Right renal pelvis (tissue), 4 donors: ENCODE data around the gene LAMA5. TPM values are rescaled to one million over a fixed set of nuclear protein-coding genes. Genes with fewer than 3 reads are reported as not detected.

Source experiments
- DNase-seq, 4 donors: peaks; one replicate each; pipeline ENCODE4 v3.0.0-alpha.2; 2013; ENCODE audit warnings: low read depth in 4 of 4, low spot score in 3 of 4, missing footprints in 1 of 4
- polyA plus RNA-seq, 4 donors: library from polyadenylated mRNA; unstranded; fragments of 120-200 nt; gene quantifications; one replicate each; pipeline ENCODE4 v1.2.1, GENCODE V29; 2013; ENCODE audit not compliant: insufficient read length in 4 of 4

Gene LAMA5
- polyA plus RNA-seq, 4 donors: 104 to 196 (median 133) TPM

DNA sequence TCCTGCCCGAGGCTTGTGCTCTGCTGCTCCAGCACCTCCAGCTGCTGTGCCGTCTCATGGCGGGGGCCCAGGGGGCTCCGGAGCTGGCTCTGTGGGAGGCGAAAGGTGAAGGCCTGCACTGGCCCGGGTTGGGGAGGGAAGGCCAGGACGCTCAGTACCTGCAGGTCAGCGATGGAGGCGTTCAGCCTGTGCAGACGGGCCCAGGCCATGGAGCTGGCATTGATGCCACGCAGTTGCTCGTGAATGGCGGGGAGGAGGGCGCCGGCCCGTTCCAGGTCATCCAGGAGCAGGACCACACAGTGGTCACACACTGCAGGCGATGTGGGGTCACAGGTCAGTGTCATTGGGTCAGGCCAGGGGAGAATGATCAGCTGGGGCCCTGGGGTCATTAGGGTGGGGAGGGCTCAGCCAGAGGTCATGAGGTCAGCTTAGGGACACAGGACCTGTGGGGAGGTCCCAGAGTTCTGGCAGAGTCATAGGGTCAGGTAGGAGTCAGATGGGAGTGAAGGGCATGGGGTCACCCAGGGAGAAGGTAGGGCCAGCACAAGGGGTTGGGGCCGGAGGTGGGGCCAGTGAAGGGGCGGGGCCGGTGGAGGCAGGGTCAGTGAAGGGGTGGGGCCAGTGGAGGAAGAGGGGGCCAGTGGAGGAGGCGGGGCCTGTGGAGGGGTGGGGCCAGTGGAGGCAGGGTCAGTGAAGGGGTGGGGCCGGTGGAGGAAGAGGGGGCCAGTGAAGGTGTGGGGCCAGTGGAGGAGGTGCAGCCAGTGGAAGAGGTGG is 46.3 kb downstream of the LAMA5 start:
- DNase-seq: no peak

GRCh38 chr20:62319346-62319909 is 47.7 kb downstream of the LAMA5 start:
- DNase-seq: no peak

GRCh38 chr20:62318400-62319345 is 48.4 kb downstream of the LAMA5 start:
- DNase-seq: no peak

- no peak for DNase-seq
These were observed 49.9 kb downstream of the LAMA5 start for GRCh38 chr20:62317167-62317655.

DNA sequence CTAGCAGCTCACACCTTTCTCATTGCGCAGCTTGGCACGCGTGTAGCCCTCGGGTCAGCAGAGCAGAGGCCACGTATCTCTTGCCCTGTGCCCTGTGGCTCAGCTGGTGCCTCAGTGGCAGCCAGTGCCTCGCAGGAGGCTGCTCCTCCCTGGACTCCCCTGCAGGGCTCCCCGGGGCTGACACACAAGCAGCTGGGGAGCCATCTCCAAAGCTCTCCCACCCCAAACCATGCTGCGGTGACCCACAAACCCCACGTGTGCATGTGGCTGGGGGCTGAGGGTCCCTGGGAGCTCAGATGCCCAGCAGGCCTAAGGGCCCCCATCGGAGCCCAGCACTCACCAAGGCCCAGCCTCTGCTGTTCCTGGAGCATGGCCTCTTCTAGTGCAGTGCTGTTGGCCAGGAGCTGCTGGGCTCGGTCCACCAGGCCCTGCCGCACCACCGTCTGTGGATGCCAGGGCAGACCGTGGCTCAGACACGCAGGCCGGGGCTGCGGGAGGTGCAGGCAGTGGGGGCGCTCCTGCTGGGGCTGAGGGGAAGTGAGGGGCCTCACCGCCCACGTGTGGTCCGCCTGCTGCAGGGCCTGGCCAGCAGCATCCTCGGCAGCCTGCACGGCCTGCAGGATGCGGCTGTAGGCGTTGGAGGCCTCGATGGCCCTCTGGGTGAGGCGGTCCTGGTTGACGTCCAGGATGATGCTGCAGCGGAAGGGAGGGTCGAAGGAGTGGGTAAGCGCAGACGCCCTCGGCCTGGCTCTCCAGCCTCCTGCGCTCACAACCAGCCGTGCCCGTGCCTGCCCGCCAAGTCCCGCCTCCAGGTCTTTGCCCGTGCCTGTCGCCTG is 50.6 kb downstream of the LAMA5 start:
- no peak for DNase-seq

DNA sequence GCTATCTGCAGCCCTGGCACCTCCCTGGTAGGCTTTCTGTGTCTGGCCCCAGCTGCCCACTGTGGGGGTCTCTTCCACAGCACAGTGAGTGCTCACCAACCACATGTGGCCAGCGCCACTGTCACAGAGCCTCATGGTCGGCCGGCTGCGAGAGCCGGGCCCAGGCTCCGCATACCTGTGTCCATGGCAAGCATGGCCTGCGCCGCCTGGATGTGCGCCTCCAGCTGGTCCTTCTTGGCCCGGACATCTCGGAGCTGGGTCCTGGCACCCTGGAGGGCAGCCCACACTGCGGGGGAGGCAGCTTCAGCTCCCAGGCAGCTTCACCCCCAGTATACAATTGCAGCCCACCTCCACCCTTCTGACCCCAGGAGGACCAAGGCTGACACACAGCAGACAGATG is 51.3 kb downstream of the LAMA5 start:
- no peak for DNase-seq

DNA sequence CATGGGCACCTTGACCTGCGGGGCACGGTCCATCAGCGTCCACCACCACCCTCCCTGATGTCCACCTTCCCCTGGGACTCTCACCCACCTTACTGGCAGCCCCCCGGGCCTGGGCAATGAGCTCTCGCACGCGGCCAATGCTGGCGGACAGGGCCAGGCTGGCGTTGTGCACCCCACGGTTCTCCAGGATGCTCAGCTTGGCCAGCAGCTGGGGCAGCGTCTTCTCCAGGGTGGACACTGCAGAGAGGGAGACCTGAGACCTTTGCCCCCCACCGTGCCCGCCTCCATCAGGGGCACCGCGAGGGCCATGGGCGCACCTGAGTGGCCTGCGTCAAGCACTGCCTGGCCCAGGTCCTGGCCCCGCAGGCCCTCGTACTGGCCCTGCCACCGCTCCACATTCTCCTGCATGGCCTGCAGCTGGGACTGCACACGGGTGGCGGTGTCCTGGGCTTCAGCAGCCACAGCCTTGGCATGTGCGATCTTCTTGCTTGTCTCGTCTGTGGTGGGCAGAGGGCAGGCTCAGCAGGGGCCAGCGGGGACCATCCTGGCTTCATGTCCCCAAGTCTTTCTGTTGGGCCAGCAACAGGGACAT is 52.3 kb downstream of the LAMA5 start:
- no peak for DNase-seq

- DNase-seq: no peak
These were observed 52.8 kb downstream of the LAMA5 start for GRCh38 chr20:62314339-62314638.

- no peak for DNase-seq
These were observed 53.4 kb downstream of the LAMA5 start for GRCh38 chr20:62313460-62314338.

GRCh38 chr20:62313021-62313420 is 54.1 kb downstream of the LAMA5 start:
- no peak for DNase-seq

DNA sequence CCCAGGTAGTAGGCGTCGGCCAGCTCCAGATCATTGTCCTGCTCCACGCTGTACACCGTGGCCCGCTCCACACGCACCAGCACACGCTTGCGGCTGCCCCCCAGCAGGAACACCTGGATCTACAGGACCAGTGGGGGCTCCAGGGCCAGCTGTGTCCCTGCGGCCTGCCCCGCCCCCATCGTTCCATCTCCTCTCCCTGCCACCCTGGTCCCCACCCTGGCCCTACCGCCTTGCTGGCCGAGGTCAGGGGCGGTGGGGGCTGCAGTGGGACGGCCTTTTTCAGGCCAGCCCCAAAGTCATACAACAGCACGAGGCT is 54.5 kb downstream of the LAMA5 start:
- DNase-seq: no peak

GRCh38 chr20:62311832-62312661 is 55.1 kb downstream of the LAMA5 start:
- DNase-seq: no peak

GRCh38 chr20:62311150-62311549 is 56.0 kb downstream of the LAMA5 start:
- DNase-seq: no peak

DNA sequence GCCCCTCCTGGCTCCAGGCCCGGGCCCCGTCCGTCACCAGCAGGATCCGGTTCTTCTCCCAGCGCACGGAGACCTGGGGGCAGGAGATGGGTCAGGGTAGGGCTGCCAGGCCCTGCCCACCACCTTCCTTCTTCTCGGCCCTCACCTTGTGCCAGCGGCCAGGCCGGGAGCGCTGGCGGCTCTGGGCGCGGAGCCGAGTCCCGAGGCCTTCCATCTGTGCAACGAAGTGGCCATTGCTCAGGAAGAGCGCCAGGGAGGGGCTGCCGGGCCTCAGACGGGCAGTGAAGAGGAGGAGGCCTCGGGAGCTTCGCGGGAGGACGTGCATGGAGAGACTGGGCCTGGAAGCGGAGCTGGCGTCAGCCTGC is 56.4 kb downstream of the LAMA5 start:
- no peak for DNase-seq

DNA sequence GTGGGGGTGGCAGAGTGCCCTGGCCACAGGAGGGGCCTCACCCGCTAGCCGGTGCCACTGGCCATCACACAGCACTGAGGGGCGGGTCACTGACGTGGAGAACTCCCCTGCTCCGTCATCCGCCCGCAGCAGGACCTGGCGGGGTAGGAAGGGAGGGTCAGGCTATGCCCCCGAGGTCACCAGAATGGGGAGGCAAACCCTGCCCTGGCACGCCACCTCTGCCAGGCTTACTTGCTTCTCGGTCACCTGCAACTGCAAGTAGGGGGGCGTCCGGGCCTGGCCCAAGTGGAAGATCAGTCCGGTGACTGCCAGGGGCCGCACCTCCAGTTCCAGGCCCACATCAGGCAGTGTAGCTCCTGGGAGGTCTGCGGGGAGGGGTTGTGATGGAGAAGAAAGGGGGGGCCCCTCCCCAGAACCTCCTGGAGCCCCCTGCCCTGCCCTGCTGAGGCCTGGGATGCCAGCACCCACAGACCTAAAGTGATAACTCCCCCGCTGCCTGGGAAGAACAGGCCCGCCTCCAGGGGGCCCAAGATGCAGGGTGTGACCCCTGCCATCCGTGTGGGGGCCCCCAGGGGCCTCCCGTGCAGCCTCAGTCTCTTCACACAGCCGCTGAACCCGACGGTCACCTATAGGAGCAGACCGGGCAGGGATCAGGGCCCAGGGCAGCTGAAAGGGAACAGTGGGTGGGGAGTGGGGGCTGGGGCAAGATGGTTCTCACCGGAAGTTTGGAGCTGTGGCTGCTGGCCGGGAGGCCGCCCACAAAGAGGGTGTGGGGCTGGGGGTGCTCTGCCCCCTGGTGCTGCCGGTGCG is 57.0 kb downstream of the LAMA5 start:
- no peak for DNase-seq

- DNase-seq: no peak
These were observed 57.7 kb downstream of the LAMA5 start for GRCh38 chr20:62309198-62309944.
